ENCODE measurements around the gene TNNI2.

Gene TNNI2

GRCh38 chr11:1834779-1835670 lies 3.8 kb upstream of the TNNI2 start, which contains the start of gene SYT8:
Gene SYT8 (plus strand): TSS chr11:1834990. CDS start chr11:1835106, 116 bp downstream.
- no peak for DNase-seq

GRCh38 chr11:1835671-1836010 lies 3.1 kb upstream of the TNNI2 start:
- DNase-seq = no peak

- no peak for DNase-seq
Observed at GRCh38 chr11:1836011-1836945, 2.5 kb upstream of the TNNI2 start.

- DNase-seq = peak; percentile 85
Observed at GRCh38 chr11:1837171-1838076, 1.4 kb upstream of the TNNI2 start.

GRCh38 chr11:1838077-1838425 lies 730 bp upstream of the TNNI2 start:
- DNase-seq = no peak

- no peak for DNase-seq
Observed at GRCh38 chr11:1839204-1839923, 583 bp downstream of the TNNI2 start.

GRCh38 chr11:1839924-1840779 lies 1.4 kb downstream of the TNNI2 start:
- DNase-seq = no peak

- no peak for DNase-seq
Observed at GRCh38 chr11:1840780-1841480, 2.1 kb downstream of the TNNI2 start.

- no peak for DNase-seq
Observed at GRCh38 chr11:1841511-1842148, 2.8 kb downstream of the TNNI2 start.

GRCh38 chr11:1842149-1843097 lies 3.6 kb downstream of the TNNI2 start:
- no peak for DNase-seq

- DNase-seq = no peak
Observed at GRCh38 chr11:1843098-1843473, 4.3 kb downstream of the TNNI2 start.

GRCh38 chr11:1843796-1844195 lies 5.0 kb downstream of the TNNI2 start:
- no peak for DNase-seq

GRCh38 chr11:1844221-1845094 lies 5.7 kb downstream of the TNNI2 start:
- peak; percentile 30 for DNase-seq

- DNase-seq = no peak
Observed at GRCh38 chr11:1845095-1845429, 6.3 kb downstream of the TNNI2 start.

GRCh38 chr11:1845561-1846452 lies 7.0 kb downstream of the TNNI2 start:
- no peak for DNase-seq

GRCh38 chr11:1846453-1846932 lies 7.7 kb downstream of the TNNI2 start:
- no peak for DNase-seq
